Large intestine (tissue), 3 donors: Measurements from ENCODE around the gene LGR4. TPM values are rescaled to one million over a fixed set of nuclear protein-coding genes. Genes with fewer than 3 reads are reported as not detected.

ENCODE experiments used
- DNase-seq, 2 donors: peaks; one replicate each; pipeline versions ENCODE4 v3.0.0 to v3.0.0-alpha.2; 2013
- H3K27ac ChIP-seq: one replicate; pipeline ENCODE4 v1.5.1; 2013; ENCODE audit warnings: low read length
- H3K27me3 ChIP-seq: 2 replicates; pipeline ENCODE4 v1.6.1; 2013; ENCODE audit warnings: low read length; ENCODE audit not compliant: control insufficient read depth, insufficient read depth
- H3K36me3 ChIP-seq: 2 replicates; pipeline ENCODE4 v1.6.1; 2013; ENCODE audit warnings: low read length; ENCODE audit not compliant: control insufficient read depth, insufficient read depth
- H3K4me1 ChIP-seq: one replicate; pipeline ENCODE4 v1.6.1; 2013; ENCODE audit warnings: low read length; ENCODE audit not compliant: control insufficient read depth, insufficient read depth
- H3K4me3 ChIP-seq: one replicate; pipeline ENCODE4 v1.5.1; 2013; ENCODE audit warnings: low read length
- H3K9me3 ChIP-seq: one replicate; pipeline ENCODE4 v1.6.1; 2013; ENCODE audit warnings: mild to moderate bottlenecking, low read depth, low read length, moderate library complexity; ENCODE audit not compliant: control insufficient read depth
- WGBS: methylation state at CpG from one replicate; pipeline ENCODE4 v1.1.5; 2013; ENCODE audit warnings: low lambda C conversion rate; ENCODE audit not compliant: insufficient coverage; 5-methylcytosine and 5-hydroxymethylcytosine counted together
- polyA plus RNA-seq: library from polyadenylated mRNA; unstranded; fragments of 120-200 nt; gene quantifications from one replicate; pipeline ENCODE4 v1.2.1, GENCODE V29; 2013

The LGR4 gene
- polyA plus RNA-seq, 1 donor = 53.2 TPM

GRCh38 chr11:27394781-27395228 lies 77.8 kb downstream of the LGR4 start:
- Histone ChIP-seq H3K9me3 (no peaks in the 10 kb centered on the region), H3K27ac (peak overlapping the region; percentile 91), H3K4me3 (no peak overlapping the region), H3K27me3 (no peaks in the 10 kb centered on the region), H3K36me3 (no peaks in the 10 kb centered on the region), H3K4me1 (peaks cover 71% of the 10 kb centered on the region)
- DNase-seq = peak; percentile 56 to 79
- no CpG with 5 or more reads among the region's 4 CpGs for WGBS

- Histone ChIP-seq H3K9me3 (no peaks in the 10 kb centered on the region), H3K4me1 (peaks cover 56% of the 10 kb centered on the region), H3K36me3 (no peaks in the 10 kb centered on the region), H3K27ac (peak overlapping the region; percentile 62), H3K4me3 (no peak overlapping the region), H3K27me3 (no peaks in the 10 kb centered on the region)
- DNase-seq = peak; percentile 39 to 66
- WGBS = 41% methylated on average over 3 of the region's 4 CpGs
These were observed 80.1 kb downstream of the LGR4 start for GRCh38 chr11:27392278-27393114.

GRCh38 chr11:27391331-27392015 lies 81.1 kb downstream of the LGR4 start:
- Histone ChIP-seq H3K27ac (peak overlapping the region; percentile 62), H3K4me1 (peaks cover 47% of the 10 kb centered on the region), H3K4me3 (no peak overlapping the region), H3K9me3 (no peaks in the 10 kb centered on the region), H3K36me3 (no peaks in the 10 kb centered on the region), H3K27me3 (no peaks in the 10 kb centered on the region)
- WGBS = no CpG with 5 or more reads among the region's 5 CpGs
- DNase-seq = no peak

- peaks cover 40% of the 10 kb centered on the region for H3K4me1 ChIP-seq
- H3K4me3 ChIP-seq = no peak overlapping the region
- peak overlapping the region; percentile 62 for H3K27ac ChIP-seq
- H3K36me3 ChIP-seq = no peaks in the 10 kb centered on the region
- DNase-seq = no peak
- no peaks in the 10 kb centered on the region for H3K27me3 ChIP-seq
- no peaks in the 10 kb centered on the region for H3K9me3 ChIP-seq
- WGBS = no CpG with 5 or more reads among the region's 6 CpGs
These were observed 82.0 kb downstream of the LGR4 start for GRCh38 chr11:27390318-27391295.

- peak in 1 of 2 donors; percentile 49 for DNase-seq
- H3K27ac ChIP-seq = peak overlapping the region; percentile 62
- H3K36me3 ChIP-seq = peaks cover 10% of the 10 kb centered on the region
- no CpG with 5 or more reads among the region's 1 CpG for WGBS
- H3K27me3 ChIP-seq = no peaks in the 10 kb centered on the region
- no peak overlapping the region for H3K4me3 ChIP-seq
- H3K4me1 ChIP-seq = peaks cover 27% of the 10 kb centered on the region
- H3K9me3 ChIP-seq = no peaks in the 10 kb centered on the region
These were observed 83.7 kb downstream of the LGR4 start for GRCh38 chr11:27388869-27389268.

- H3K27ac ChIP-seq = peak overlapping the region; percentile 62
- 0% methylated on average over 2 of the region's 2 CpGs for WGBS
These were observed 84.6 kb downstream of the LGR4 start for GRCh38 chr11:27388001-27388400.

GRCh38 chr11:27387362-27387761 lies 85.2 kb downstream of the LGR4 start:
- Histone ChIP-seq H3K4me1 (peaks cover 14% of the 10 kb centered on the region), H3K27ac (no peak overlapping the region), H3K27me3 (no peaks in the 10 kb centered on the region), H3K9me3 (no peaks in the 10 kb centered on the region), H3K36me3 (peaks cover 12% of the 10 kb centered on the region), H3K4me3 (no peak overlapping the region)
- no peak for DNase-seq
- WGBS = no CpG with 5 or more reads among the region's 2 CpGs

More at GRCh38 chr11:27388001-27388400, 84.6 kb downstream of the LGR4 start:
- Histone ChIP-seq H3K27me3 (no peaks in the 10 kb centered on the region), H3K9me3 (no peaks in the 10 kb centered on the region), H3K4me1 (peaks cover 20% of the 10 kb centered on the region), H3K36me3 (peaks cover 10% of the 10 kb centered on the region), H3K4me3 (no peak overlapping the region)
- no peak for DNase-seq

- no peak for DNase-seq
- Histone ChIP-seq H3K36me3 (peaks cover 18% of the 10 kb centered on the region), H3K4me3 (no peak overlapping the region), H3K27me3 (no peaks in the 10 kb centered on the region), H3K4me1 (peaks cover 6% of the 10 kb centered on the region), H3K9me3 (no peaks in the 10 kb centered on the region), H3K27ac (no peak overlapping the region)
- 63% methylated on average over 2 of the region's 4 CpGs for WGBS
These were observed 86.3 kb downstream of the LGR4 start for GRCh38 chr11:27386181-27386845.

GRCh38 chr11:27385245-27385644 lies 87.3 kb downstream of the LGR4 start:
- Histone ChIP-seq H3K4me3 (no peak overlapping the region), H3K9me3 (no peaks in the 10 kb centered on the region), H3K27ac (no peak overlapping the region), H3K4me1 (peaks cover 3% of the 10 kb centered on the region), H3K36me3 (peaks cover 21% of the 10 kb centered on the region), H3K27me3 (no peaks in the 10 kb centered on the region)
- DNase-seq = no peak
- WGBS = no CpG with 5 or more reads among the region's 5 CpGs
